ENCODE measurements around the gene ADAMTSL4.

Gene ADAMTSL4

GRCh38 chr1:150548632-150549495 is at the start of gene ADAMTSL4:
Gene ADAMTSL4, plus strand, starts transcription at chr1:150549408. Its CDS starts 2,881 bp downstream, at chr1:150552289.
- peak; percentile 53 for DNase-seq

- DNase-seq = no peak
Measured at GRCh38 chr1:150505431-150505830, 43.8 kb upstream of the ADAMTSL4 start.

GRCh38 chr1:150507912-150508864 is 41.0 kb upstream of the ADAMTSL4 start, which contains the start of gene ECM1:
Gene ECM1, plus strand, starts transcription at chr1:150508109. Its CDS starts 101 bp downstream, at chr1:150508210.
- no peak for DNase-seq

- DNase-seq = no peak
Measured at GRCh38 chr1:150508982-150509381, 40.2 kb upstream of the ADAMTSL4 start.

- DNase-seq = peak; percentile 65
Measured at GRCh38 chr1:150511551-150511950, 37.7 kb upstream of the ADAMTSL4 start.

- no peak for DNase-seq
Measured at GRCh38 chr1:150511985-150512660, 37.1 kb upstream of the ADAMTSL4 start.

GRCh38 chr1:150512846-150513245 is 36.4 kb upstream of the ADAMTSL4 start:
- no peak for DNase-seq

GRCh38 chr1:150513351-150513791 is 35.8 kb upstream of the ADAMTSL4 start:
- DNase-seq = no peak

- DNase-seq = no peak
Measured at GRCh38 chr1:150514260-150514659, 34.9 kb upstream of the ADAMTSL4 start.

GRCh38 chr1:150514913-150515327 is 34.3 kb upstream of the ADAMTSL4 start:
- DNase-seq = no peak

GRCh38 chr1:150515328-150516049 is 33.7 kb upstream of the ADAMTSL4 start, which contains the start of gene FALEC:
Gene FALEC, plus strand, starts transcription at chr1:150515752.
- DNase-seq = peak; percentile 89

- no peak for DNase-seq
Measured at GRCh38 chr1:150516050-150516591, 33.1 kb upstream of the ADAMTSL4 start.

GRCh38 chr1:150516616-150517015 is 32.6 kb upstream of the ADAMTSL4 start:
- no peak for DNase-seq

- no peak for DNase-seq
Measured at GRCh38 chr1:150521196-150521968, 27.8 kb upstream of the ADAMTSL4 start.

- DNase-seq = no peak
Measured at GRCh38 chr1:150525348-150525747, 23.9 kb upstream of the ADAMTSL4 start.

GRCh38 chr1:150528196-150528595 is 21.0 kb upstream of the ADAMTSL4 start:
- no peak for DNase-seq

- no peak for DNase-seq
Measured at GRCh38 chr1:150529017-150529416, 20.2 kb upstream of the ADAMTSL4 start.

GRCh38 chr1:150530491-150531159 is 18.6 kb upstream of the ADAMTSL4 start:
- no peak for DNase-seq

GRCh38 chr1:150532860-150533259 is 16.3 kb upstream of the ADAMTSL4 start:
- no peak for DNase-seq

GRCh38 chr1:150534002-150534401 is 15.2 kb upstream of the ADAMTSL4 start:
- no peak for DNase-seq

Measured in NCI-H510A (cell line).